Limb (tissue), 2 donors: ENCODE data around the gene MTA1.

Experiments used
- DNase-seq, 2 donors: peaks; one replicate each; pipeline ENCODE4 v3.0.0-alpha.2; 2016; ENCODE audit errors: extremely low spot score in 2 of 2

MTA1 gene

GRCh38 chr14:105422695-105423487 is 3.3 kb downstream of the MTA1 start:
- no peak for DNase-seq

DNA sequence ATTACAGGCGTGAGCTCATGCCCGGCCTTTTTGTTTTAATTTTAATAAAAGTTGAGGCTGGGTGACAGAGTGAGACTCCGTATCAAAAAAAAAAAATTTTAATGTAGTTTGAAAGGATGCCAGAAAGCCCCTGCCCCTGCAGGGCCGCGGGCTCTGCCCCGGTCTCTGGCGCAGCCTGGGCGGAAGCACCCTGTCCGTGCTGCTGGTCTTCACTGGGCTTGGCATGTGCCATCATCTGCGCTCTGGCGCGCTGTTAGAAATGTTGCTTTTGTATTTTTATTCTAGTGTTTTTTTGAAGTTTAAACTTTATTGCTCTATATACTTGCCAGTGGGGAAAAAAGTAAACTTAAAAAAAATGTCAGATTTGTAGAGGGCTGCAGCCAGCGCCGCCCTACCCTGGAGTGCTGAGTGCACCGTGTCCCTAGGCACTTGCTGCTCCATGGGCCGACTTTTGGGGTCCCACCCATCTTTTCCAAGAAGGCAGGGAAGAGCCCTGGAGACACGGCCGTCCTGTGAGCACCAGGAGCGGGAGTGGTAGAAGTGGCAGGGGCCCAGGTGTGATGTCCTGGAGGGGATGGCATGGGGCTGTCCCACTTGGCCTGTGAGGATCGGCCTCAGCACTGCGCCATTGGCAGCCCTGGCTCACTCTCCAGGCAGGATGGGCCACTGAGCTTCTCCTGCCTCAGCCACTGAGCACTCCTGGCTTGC is 4.0 kb downstream of the MTA1 start:
- DNase-seq, result no peak

GRCh38 chr14:105424861-105425260 is 5.2 kb downstream of the MTA1 start:
- no peak for DNase-seq

DNA sequence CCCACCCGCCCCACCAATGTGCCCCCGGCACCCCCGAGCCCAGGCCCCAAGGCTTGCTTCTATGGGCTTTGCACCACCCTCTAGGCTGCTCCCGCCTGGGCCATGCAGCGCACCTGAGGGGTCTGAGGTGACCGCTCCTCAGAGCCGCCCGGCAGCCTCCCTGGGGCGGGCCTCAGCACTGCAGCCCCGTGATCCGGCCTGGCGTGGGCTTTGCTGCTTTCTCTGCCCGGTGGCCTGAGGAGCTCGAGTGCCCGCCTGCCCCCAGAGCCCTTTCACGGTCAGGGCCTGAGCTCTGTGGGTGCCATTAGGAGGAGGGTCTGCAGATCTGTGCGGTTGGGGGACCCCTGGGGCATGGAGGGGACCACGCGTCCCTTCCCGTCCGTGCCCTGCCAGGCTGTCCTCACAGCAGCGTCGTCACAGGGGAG is 6.2 kb downstream of the MTA1 start:
- no peak for DNase-seq

- no peak for DNase-seq
Observed at GRCh38 chr14:105426416-105427130, 6.9 kb downstream of the MTA1 start.

DNA sequence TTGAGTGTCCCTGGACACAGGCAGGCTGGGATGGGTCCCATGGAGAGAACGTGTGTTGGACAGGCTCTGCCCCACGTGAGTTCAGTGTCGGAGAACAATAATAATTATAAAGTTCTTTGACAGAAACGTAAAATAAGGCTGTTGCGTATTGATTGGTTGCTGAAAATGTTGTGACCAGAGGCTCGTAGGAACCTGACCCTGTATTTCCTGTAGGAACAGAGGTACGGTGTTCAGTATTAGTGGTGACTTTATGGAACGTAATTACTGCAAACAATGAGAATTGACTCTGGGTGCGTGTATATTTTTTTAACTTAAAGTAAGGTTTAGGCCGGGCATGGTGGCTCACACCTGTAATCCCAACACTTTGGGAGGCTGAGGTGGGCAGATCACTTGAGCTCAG is 7.8 kb downstream of the MTA1 start:
- no peak for DNase-seq

GRCh38 chr14:105427936-105428485 is 8.4 kb downstream of the MTA1 start:
- DNase-seq, result no peak

DNA sequence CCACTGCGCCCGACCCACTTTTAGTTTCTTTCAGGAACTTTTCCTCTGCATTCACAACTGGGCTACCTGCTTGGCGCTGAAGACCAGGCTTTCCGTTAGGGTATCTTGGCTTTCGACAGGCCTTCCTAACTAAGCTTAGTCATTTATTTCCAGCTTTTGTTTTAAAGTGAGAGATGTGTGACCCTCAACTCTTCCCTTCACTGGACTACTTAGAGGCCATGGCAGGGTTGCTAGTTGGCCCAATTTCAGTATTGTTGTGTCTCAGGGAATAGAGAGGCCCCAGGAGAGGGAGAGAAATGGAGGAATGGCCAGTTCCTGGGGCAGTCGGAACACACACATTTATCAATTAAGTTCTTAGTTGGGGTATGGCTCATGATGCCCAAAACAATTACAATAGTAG is 10.4 kb downstream of the MTA1 start:
- no peak for DNase-seq

GRCh38 chr14:105430565-105430964 is 10.9 kb downstream of the MTA1 start:
- DNase-seq, result no peak

- no peak for DNase-seq
Observed at GRCh38 chr14:105431256-105431655, 11.6 kb downstream of the MTA1 start.

GRCh38 chr14:105432657-105433056 is 13.0 kb downstream of the MTA1 start:
- no peak for DNase-seq

- DNase-seq, result peak in 1 of 2 donors; percentile 26
Observed at GRCh38 chr14:105433161-105433605, 13.6 kb downstream of the MTA1 start.

GRCh38 chr14:105436402-105436801 is 16.8 kb downstream of the MTA1 start:
- no peak for DNase-seq

- DNase-seq, result no peak
Observed at GRCh38 chr14:105436891-105437722, 17.5 kb downstream of the MTA1 start.

GRCh38 chr14:105437723-105438500 is 18.3 kb downstream of the MTA1 start:
- no peak for DNase-seq

DNA sequence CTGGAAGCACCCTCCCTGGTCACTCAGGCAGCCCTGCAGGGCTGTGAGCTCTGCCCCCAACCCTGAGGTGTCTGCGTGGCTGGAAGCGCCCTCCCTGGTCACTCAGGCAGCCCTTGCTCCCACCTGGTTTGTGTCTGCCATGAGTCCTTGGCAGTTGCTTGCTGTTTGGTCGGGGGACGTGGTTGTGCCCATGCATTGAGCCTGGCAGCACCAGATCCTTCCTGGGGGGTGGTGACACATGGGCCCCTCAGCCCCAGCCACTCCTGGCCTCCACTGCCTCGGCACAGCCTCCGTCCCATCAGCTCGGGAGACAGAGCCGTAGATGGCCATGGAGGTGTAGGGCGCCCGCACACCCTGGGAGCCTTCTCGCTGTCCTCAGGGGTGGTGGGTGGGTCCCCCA is 19.6 kb downstream of the MTA1 start:
- DNase-seq, result no peak

DNA sequence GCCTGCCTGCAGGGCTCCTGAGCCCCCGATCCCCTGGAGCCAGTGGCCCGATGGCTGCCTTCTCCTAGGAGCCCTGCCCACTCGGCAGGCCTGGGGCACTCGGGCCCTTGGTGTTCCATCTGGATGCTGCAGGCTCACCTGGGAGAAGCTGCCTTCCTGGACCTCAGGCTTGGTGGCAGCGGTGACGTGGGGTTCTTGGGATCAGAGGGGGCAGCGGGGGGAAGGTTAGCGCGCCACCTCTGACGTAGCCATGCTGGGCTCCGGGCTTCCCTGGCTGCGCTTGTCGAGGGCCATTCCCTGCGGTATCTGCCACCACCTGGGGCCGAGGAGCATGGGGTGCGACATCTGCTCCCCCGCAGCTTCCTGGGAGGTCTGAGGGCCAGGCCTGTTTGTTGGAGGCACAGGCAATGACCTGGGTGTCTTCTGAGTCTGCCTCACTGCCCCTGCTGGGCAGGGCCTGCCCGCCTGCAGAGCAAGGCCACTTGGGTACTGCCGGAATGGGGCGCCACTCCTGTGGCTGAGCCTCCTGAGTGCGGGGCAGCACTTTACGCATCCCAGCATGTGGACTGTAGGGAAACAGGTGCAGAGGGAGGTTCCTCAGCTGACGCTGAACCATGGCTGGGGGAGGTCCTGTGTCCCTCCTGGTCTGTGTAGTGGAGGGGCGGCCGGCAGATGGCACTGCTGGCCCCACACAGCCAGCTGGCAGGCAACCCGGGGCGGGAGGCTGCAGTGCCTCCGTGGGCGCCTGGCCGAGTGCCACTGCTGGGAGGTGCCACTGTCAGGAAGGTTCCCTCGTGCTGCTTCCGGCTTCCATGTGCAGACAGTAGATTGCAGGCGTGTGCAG is 20.3 kb downstream of the MTA1 start:
- DNase-seq, result no peak

GRCh38 chr14:105440554-105440900 is 20.9 kb downstream of the MTA1 start:
- no peak for DNase-seq

DNA sequence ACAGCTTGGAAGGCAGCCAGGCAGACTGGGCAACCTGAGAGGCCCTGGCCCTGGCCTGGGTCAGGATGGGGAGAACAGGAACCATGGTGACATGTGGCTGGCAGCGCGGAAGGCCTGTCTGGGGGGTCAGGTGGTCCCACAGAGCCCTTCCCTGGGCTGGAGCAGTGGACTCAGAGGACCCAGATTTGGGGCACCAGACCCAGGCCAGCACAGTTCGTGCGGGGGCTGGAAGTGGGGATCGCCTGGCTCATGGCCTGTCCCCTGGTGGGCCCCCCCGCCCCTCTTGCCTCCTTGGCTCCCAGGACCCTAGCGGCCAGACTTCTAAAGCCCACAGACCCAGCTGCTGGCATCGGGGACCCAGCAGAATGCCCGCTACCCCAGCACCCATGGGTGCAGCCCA is 21.4 kb downstream of the MTA1 start:
- DNase-seq, result no peak
